PC-3 (cell line): ENCODE results near the gene TNRC6C. TPM values are rescaled to one million over a fixed set of nuclear protein-coding genes. Genes with fewer than 3 reads are reported as not detected.

Experiments
- ATAC-seq: fragments of 200-7000 bp; cut with Tn5 transposase; 2 replicates; pipeline ENCODE4 v1.9.1; 2020; ENCODE audit warnings: mild to moderate bottlenecking, moderate library complexity
- BruUV-seq: library from RNA; stranded (reverse); fragments of 400-500 nt; replicated peaks from 2 replicates; lab custom pipeline; 2021; lab: Mats Ljungman, UMichigan
- CTCF ChIA-PET: fragments of 300-600 bp; sonication (Branson Sonifier 250); formaldehyde crosslinking; loops from one replicate; lab custom pipeline; 2022; ENCODE audit warnings: antibody characterized with exemption; lab: Charles Lee
- POLR2A ChIA-PET: fragments of 300-600 bp; sonication (Branson Sonifier 250); formaldehyde crosslinking; loops from one replicate; lab custom pipeline; 2022; ENCODE audit warnings: antibody characterized with exemption; ENCODE audit not compliant: unreplicated experiment; lab: Charles Lee
- DNase-seq: peaks from one replicate; pipeline ENCODE4 v3.0.0-alpha.2; 2015
- H2AFZ ChIP-seq: fragments of 300-600 bp; sonication (generic); 2 replicates; pipeline ENCODE4 v1.6.0; 2016; ENCODE audit warnings: antibody characterized with exemption, low read length
- H3F3A ChIP-seq: fragments of 300-600 bp; sonication (generic); one replicate; pipeline ENCODE4 v1.6.0; 2017; ENCODE audit warnings: antibody characterized with exemption, low read length, control low read depth, mild to moderate bottlenecking; ENCODE audit not compliant: unreplicated experiment
- H3K27ac ChIP-seq: fragments of 300-600 bp; sonication (generic); 2 replicates; pipeline ENCODE4 v1.5.1; 2016; ENCODE audit warnings: mild to moderate bottlenecking, low read length
- H3K27me3 ChIP-seq: fragments of 300-600 bp; sonication (generic); 2 replicates; pipeline ENCODE4 v1.6.1; 2016; ENCODE audit warnings: low read length, mixed read lengths
- H3K36me3 ChIP-seq: fragments of 300-600 bp; sonication (generic); 2 replicates; pipeline ENCODE4 v1.6.1; 2016; ENCODE audit warnings: low read depth, mixed run types, low read length, mixed read lengths
- H3K4me1 ChIP-seq: fragments of 300-600 bp; sonication (generic); 2 replicates; pipeline ENCODE4 v1.5.1; 2016; ENCODE audit warnings: low read length; ENCODE audit not compliant: insufficient read depth
- H3K4me2 ChIP-seq: fragments of 300-600 bp; sonication (generic); 2 replicates; pipeline ENCODE4 v1.6.0; 2016; ENCODE audit warnings: low read length
- H3K4me3 ChIP-seq: fragments of 300-600 bp; sonication (generic); 2 replicates; pipeline ENCODE4 v1.5.1; 2016; ENCODE audit warnings: mild to moderate bottlenecking, low read length, mixed read lengths
- H3K79me2 ChIP-seq: fragments of 300-600 bp; sonication (generic); 2 replicates; pipeline ENCODE4 v1.6.1; 2017; ENCODE audit warnings: low read length, mixed read lengths
- H3K9ac ChIP-seq: fragments of 300-600 bp; sonication (generic); 2 replicates; pipeline ENCODE4 v1.6.0; 2016; ENCODE audit warnings: mild to moderate bottlenecking, low read length
- H3K9me2 ChIP-seq: fragments of 300-600 bp; sonication (generic); replicated peaks from 2 replicates; pipeline ENCODE4 v1.6.1; 2016; ENCODE audit warnings: mixed run types, low read length, mixed read lengths
- H3K9me3 ChIP-seq: fragments of 300-600 bp; sonication (generic); 2 replicates; pipeline ENCODE4 v1.6.1; 2016; ENCODE audit warnings: low read length, mixed read lengths
- H4K20me1 ChIP-seq: fragments of 300-600 bp; sonication (generic); 2 replicates; pipeline ENCODE4 v1.6.1; 2016; ENCODE audit warnings: low read length, mixed read lengths
- CTCF ChIP-seq: fragments of 300-600 bp; sonication (generic); conservative IDR thresholded peaks from 2 replicates; pipeline ENCODE4 v1.5.1; 2017; ENCODE audit warnings: antibody characterized with exemption, low read depth, mild to moderate bottlenecking, low read length
- EZH2 ChIP-seq: fragments of 300-600 bp; sonication (generic); IDR thresholded peaks from one replicate; pipeline ENCODE4 v1.6.1; 2017; ENCODE audit warnings: antibody characterized with exemption, mild to moderate bottlenecking, low read length; ENCODE audit not compliant: unreplicated experiment
- EZH2phosphoT487 ChIP-seq: fragments of 300-600 bp; sonication (generic); IDR thresholded peaks from 2 replicates; pipeline ENCODE4 v1.6.1; 2018; ENCODE audit warnings: mild to moderate bottlenecking, antibody characterized with exemption, low read length, borderline replicate concordance
- intact Hi-C: fragments of 100-400 bp; cut with micrococcal nuclease; formaldehyde crosslinking; loops from 2 replicates; pipeline ENCODE4 v1.9.0; 2023
- total RNA-seq: library from RNA; depleted of rRNA; stranded (reverse); fragments of >200 nt; gene quantifications from 2 replicates; pipeline ENCODE4 v1.2.3, GENCODE V29; 2014

Gene TNRC6C
- total RNA-seq, 1 experiment from 2014 or later, result 5.3 TPM

DNA sequence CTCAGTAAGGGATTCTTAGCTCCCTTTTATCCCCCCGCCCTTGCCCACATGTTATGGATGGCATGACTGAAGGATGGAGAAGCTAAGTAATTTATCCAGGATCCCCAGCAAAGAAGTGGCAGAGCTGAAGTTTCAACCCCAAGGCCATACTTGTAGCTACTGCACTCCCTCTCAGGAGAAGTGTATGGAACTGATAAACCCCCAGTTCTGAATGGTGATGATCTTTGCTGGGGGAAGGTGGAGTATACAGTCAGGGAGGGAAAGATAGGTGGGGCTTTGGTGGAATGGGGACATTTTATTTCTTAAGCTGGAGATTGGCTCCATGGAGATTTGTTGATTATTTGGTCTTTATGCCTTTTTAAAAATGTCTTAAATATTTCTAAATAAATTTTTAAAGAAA lies 58.3 kb downstream of the TNRC6C start:
- H3K79me2 ChIP-seq, result no peaks in the 10 kb centered on the region
- POLR2A ChIA-PET, result no interaction called here
- H3F3A ChIP-seq, result no peaks in the 10 kb centered on the region
- H3K4me1 ChIP-seq, result no peaks in the 10 kb centered on the region
- H4K20me1 ChIP-seq, result no peaks in the 10 kb centered on the region
- no peaks in the 10 kb centered on the region for H3K9me2 ChIP-seq
- no peaks in the 10 kb centered on the region for H3K9me3 ChIP-seq
- H3K27me3 ChIP-seq, result 0 out of 2 replicates have a peak, but pooled peaks cover 3% of the 10 kb centered on the region
- TF ChIP-seq EZH2 (no peak), EZH2phosphoT487 (no peak)
- H3K27ac ChIP-seq, result no peak overlapping the region
- DNase-seq, result no peak
- intact Hi-C loops, result loop anchor here (5.0 to 10.0 kb wide), 2 partner anchors 235 to 282 kb away; no protein-coding TSS in a partner anchor
- no peak overlapping the region for H3K4me3 ChIP-seq
- H3K4me2 ChIP-seq, result no peak overlapping the region
- H3K9ac ChIP-seq, result no peak overlapping the region
- H3K36me3 ChIP-seq, result no peaks in the 10 kb centered on the region
- CTCF ChIA-PET, result interaction anchor here (0.6 to 0.7 kb wide), 2 partner anchors 68 to 603 kb away, joined by 3 read pairs; no protein-coding TSS in a partner anchor
- BruUV-seq, result no TSS peak
- no peak overlapping the region for H2AFZ ChIP-seq
- ATAC-seq, result no peak

DNA sequence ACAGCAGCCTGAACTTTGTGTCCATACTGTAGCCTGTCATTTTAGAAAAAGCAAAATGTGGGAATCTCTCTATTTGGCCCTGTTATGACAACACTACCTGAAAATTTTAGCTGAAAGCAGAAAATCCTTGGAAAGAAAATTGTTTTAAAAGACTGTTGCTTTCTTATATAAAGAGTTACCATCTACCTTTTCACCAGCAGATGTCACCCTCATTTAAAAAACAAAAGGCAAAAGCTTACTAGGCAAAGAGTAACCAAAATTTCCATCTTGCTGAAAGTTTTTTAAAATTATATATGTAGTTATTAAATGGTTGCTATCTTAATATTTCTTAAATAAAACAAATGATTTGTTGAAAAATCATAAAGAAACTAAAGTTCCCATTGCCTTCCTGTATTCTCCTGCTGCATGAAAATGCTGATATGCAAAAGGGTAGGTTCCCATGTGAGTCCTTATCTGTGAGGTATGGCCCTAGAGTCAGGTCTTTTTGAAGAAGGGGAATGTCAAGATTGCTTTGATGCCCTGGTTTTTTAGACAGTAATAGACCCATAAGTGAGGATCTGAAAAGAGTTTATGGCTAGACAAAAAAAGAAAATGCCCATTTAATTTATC lies 61.0 kb downstream of the TNRC6C start:
- ATAC-seq, result peak; percentile 59; the same call in 1 of the 2 replicates
- ChIA-PET POLR2A (no interaction called here), CTCF (interaction anchor here (0.6 to 3.1 kb wide), 5 partner anchors 21 to 232 kb away, joined by 3 to 16 read pairs (median 12); no protein-coding TSS in a partner anchor)
- no TSS peak for BruUV-seq
- TF ChIP-seq EZH2 (no peak), CTCF (peak; percentile 80)
- Histone ChIP-seq H3K9ac (no peak overlapping the region), H3K4me3 (no peak overlapping the region), H3K79me2 (no peaks in the 10 kb centered on the region), H3K27me3 (0 out of 2 replicates have a peak, but pooled peaks cover 3% of the 10 kb centered on the region), H2AFZ (no peak overlapping the region), H3K36me3 (no peaks in the 10 kb centered on the region), H3K9me2 (no peaks in the 10 kb centered on the region), H3K27ac (no peak overlapping the region), H3K9me3 (no peaks in the 10 kb centered on the region), H4K20me1 (no peaks in the 10 kb centered on the region), H3K4me1 (no peaks in the 10 kb centered on the region), H3F3A (no peaks in the 10 kb centered on the region), H3K4me2 (no peak overlapping the region)
- intact Hi-C loops, result loop anchor here (1.0 to 10.0 kb wide), 4 partner anchors 66 to 285 kb away; no protein-coding TSS in a partner anchor
- DNase-seq, result peak; percentile 73

DNA sequence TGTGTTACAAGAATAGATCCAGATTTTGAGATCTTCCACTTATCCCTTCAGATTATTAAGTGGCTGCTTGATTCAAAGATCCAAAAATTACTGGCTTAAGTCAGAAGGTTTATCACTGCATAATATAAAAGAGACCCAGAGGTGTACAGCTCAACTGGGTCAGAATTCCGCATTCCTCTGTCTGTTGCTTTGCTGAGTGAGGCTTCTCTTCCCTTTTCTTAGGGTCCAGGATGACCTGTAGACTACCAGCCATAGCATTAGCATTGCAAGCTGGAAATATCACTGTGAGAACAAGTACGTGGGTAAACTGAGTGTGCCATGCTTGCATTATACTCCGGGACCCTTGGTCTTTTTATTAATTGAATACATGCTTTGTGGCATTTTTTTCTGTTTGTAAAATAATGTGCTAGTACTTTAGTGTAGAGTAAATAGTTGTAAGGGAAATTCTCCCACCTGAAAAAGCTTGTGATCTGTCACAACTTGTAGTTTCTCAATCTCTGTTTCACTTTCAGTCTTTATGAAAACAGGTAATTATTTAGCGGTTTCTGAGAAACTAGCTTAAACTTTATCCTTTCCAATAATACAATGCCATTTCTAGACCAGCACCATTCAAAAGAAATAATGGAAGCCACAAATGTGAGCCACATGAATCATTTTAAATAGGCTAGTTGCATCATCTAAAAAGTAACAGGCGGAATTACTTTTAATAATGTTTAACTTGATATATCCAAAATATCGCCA lies 61.6 kb downstream of the TNRC6C start:
- Histone ChIP-seq H3K79me2 (no peaks in the 10 kb centered on the region), H3K27ac (no peak overlapping the region), H3K36me3 (no peaks in the 10 kb centered on the region), H3K4me3 (no peak overlapping the region), H3K4me1 (no peaks in the 10 kb centered on the region), H3K9me3 (no peaks in the 10 kb centered on the region), H4K20me1 (no peaks in the 10 kb centered on the region), H2AFZ (no peak overlapping the region), H3F3A (no peaks in the 10 kb centered on the region), H3K27me3 (0 out of 2 replicates have a peak, but pooled peaks cover 3% of the 10 kb centered on the region), H3K9me2 (no peaks in the 10 kb centered on the region), H3K9ac (no peak overlapping the region), H3K4me2 (no peak overlapping the region)
- DNase-seq (no peak), ATAC-seq (no peak)
- BruUV-seq, result no TSS peak
- intact Hi-C loops, result loop anchor here (1.0 to 10.0 kb wide), 4 partner anchors 65 to 285 kb away; no protein-coding TSS in a partner anchor
- POLR2A ChIA-PET, result interaction anchor here (0.5 kb wide), 1 partner anchor 71 kb away, joined by 7 read pairs; no protein-coding TSS in a partner anchor
- CTCF ChIA-PET, result interaction anchor here (0.9 to 3.1 kb wide), 3 partner anchors 21 to 65 kb away, joined by 3 to 16 read pairs (median 15); no protein-coding TSS in a partner anchor
- TF ChIP-seq CTCF (no peak), EZH2phosphoT487 (no peak), EZH2 (no peak)
